Gastroesophageal sphincter (tissue), 4 donors: ENCODE measurements around the gene PROZ. TPM values are rescaled to one million over a fixed set of nuclear protein-coding genes. Genes with fewer than 3 reads are reported as not detected.

ENCODE experiments used
- ATAC-seq: fragments of 150-250 bp; one replicate; pipeline ENCODE4 v1.9.1; 2016; ENCODE audit warnings: mild to moderate bottlenecking, moderate library complexity
- H3K27ac ChIP-seq, 4 donors: fragments of 200-600 bp; sonication (generic) in 3 of 4; 1 replicate in 3 of 4; 2 replicates in 1 of 4; pipeline ENCODE4 v1.5.1; 2016 to 2019
- H3K27me3 ChIP-seq: fragments of 200-600 bp; sonication (generic); one replicate; pipeline ENCODE4 v1.5.1; 2019
- H3K36me3 ChIP-seq, 2 donors: fragments of 200-600 bp; sonication (generic); one replicate each; pipeline ENCODE4 v1.5.1; 2019; ENCODE audit warnings: control low read depth in 1 of 2
- H3K4me1 ChIP-seq, 3 donors: fragments of 200-600 bp; sonication (generic); 1 replicate in 2 of 3; 2 replicates in 1 of 3; pipeline ENCODE4 v1.5.1; 2016 to 2019; ENCODE audit warnings: control low read depth in 2 of 3
- H3K4me3 ChIP-seq, 2 donors: fragments of 200-600 bp; sonication (generic); one replicate each; pipeline ENCODE4 v1.5.1; 2019; ENCODE audit warnings: mild to moderate bottlenecking in 1 of 2, moderate library complexity in 1 of 2
- H3K9me3 ChIP-seq, 3 donors: fragments of 200-600 bp; sonication (generic); one replicate each; pipeline ENCODE4 v1.5.1; 2017 to 2019; ENCODE audit warnings: control low read depth in 2 of 3
- CTCF ChIP-seq, 4 experiments: fragments of 200-600 bp in 2 of 4; fragments of 450-650 bp in 2 of 4; sonication (generic) in 1 of 4; IDR thresholded peaks; one replicate each; pipeline ENCODE4 v1.5.1; 2017 to 2019; ENCODE audit warnings: antibody characterized with exemption in 4 of 4, mild to moderate bottlenecking in 2 of 4, moderate library complexity in 2 of 4
- EP300 ChIP-seq: sonication (generic); formaldehyde crosslinking; IDR thresholded peaks from one replicate; pipeline ENCODE4 v1.6.1; 2017; ENCODE audit warnings: antibody characterized with exemption, mild to moderate bottlenecking
- POLR2A ChIP-seq, 2 donors: fragments of 450-650 bp; IDR thresholded peaks; one replicate each; pipeline ENCODE4 v1.6.1; 2017; ENCODE audit warnings: antibody characterized with exemption in 2 of 2, mild to moderate bottlenecking in 2 of 2, moderate library complexity in 1 of 2
- POLR2AphosphoS5 ChIP-seq: sonication (generic); formaldehyde crosslinking; IDR thresholded peaks from one replicate; pipeline ENCODE4 v1.6.1; 2017; ENCODE audit warnings: antibody characterized with exemption
- WGBS, 2 donors: methylation state at CpG; one replicate each; pipeline ENCODE4 v1.1.5; 2018; ENCODE audit warnings: low coverage in 1 of 2; 5-methylcytosine and 5-hydroxymethylcytosine counted together
- total RNA-seq, 4 donors: library from RNA; depleted of rRNA; stranded (reverse); fragments of >200 nt; gene quantifications; one replicate each; pipeline ENCODE4 v1.1.0, GENCODE V29; 2016

Gene PROZ
- total RNA-seq, 4 donors from 2014 or later: not detected

GRCh38 chr13:113162783-113163685 is 4.6 kb downstream of the PROZ start:
- H3K9me3 ChIP-seq: peaks cover 0 to 5% (median 0%) of the 10 kb centered on the region in 3 donors
- ATAC-seq: no peak
- H3K27me3 ChIP-seq: peaks cover 46% of the 10 kb centered on the region
- H3K4me3 ChIP-seq: no peak overlapping the region
- no peaks in the 10 kb centered on the region for H3K36me3 ChIP-seq
- no peak overlapping the region for H3K27ac ChIP-seq
- no peaks in the 10 kb centered on the region for H3K4me1 ChIP-seq
- no peak for TF ChIP-seq EP300
- TF ChIP-seq CTCF (IDR thresholded peaks at IDR 0.05): no peak
- TF ChIP-seq POLR2AphosphoS5: no peak
- TF ChIP-seq POLR2A (IDR thresholded peaks at IDR 0.05): no peak
- 26 to 86% methylated on average over 2 to 7 of the region's 25 CpGs for WGBS, 2 donors

GRCh38 chr13:113164492-113164891 is 6.0 kb downstream of the PROZ start:
- WGBS, 2 donors: 63 to 78% methylated on average over 9 to 11 of the region's 12 CpGs
- Histone ChIP-seq H3K27me3 (peaks cover 33% of the 10 kb centered on the region), H3K36me3 (peaks cover 0 to 3% of the 10 kb centered on the region in 2 donors), H3K4me1 (no peaks in the 10 kb centered on the region), H3K4me3 (no peak overlapping the region), H3K9me3 (peaks cover 0 to 5% (median 0%) of the 10 kb centered on the region in 3 donors), H3K27ac (no peak overlapping the region)
- no peak for TF ChIP-seq EP300
- no peak for ATAC-seq

- H3K36me3 ChIP-seq: peaks cover 0 to 21% of the 10 kb centered on the region in 2 donors
- no peak for ATAC-seq
- TF ChIP-seq CTCF (IDR thresholded peaks at IDR 0.05) (no peak), EP300 (no peak), POLR2A (IDR thresholded peaks at IDR 0.05) (no peak), POLR2AphosphoS5 (no peak)
- peaks cover 16% of the 10 kb centered on the region for H3K27me3 ChIP-seq
- no peaks in the 10 kb centered on the region for H3K4me1 ChIP-seq
- 60 to 86% methylated on average over 1 to 6 of the region's 10 CpGs for WGBS, 2 donors
- no peak overlapping the region for H3K27ac ChIP-seq
- peaks cover 0 to 5% (median 0%) of the 10 kb centered on the region in 3 donors for H3K9me3 ChIP-seq
- no peak overlapping the region for H3K4me3 ChIP-seq
These were observed 7.8 kb downstream of the PROZ start for GRCh38 chr13:113166266-113166665.

- peaks cover 0 to 25% of the 10 kb centered on the region in 2 donors for H3K36me3 ChIP-seq
- TF ChIP-seq POLR2A (IDR thresholded peaks at IDR 0.05) (no peak), CTCF (IDR thresholded peaks at IDR 0.05) (no peak), EP300 (no peak), POLR2AphosphoS5 (no peak)
- H3K4me3 ChIP-seq: no peak overlapping the region
- no peak overlapping the region for H3K27ac ChIP-seq
- H3K27me3 ChIP-seq: peaks cover 12% of the 10 kb centered on the region
- 67 to 83% methylated on average over 2 of the region's 5 CpGs for WGBS, 2 donors
- ATAC-seq: no peak
- peaks cover 0 to 5% (median 0%) of the 10 kb centered on the region in 3 donors for H3K9me3 ChIP-seq
- H3K4me1 ChIP-seq: no peaks in the 10 kb centered on the region
These were observed 8.2 kb downstream of the PROZ start for GRCh38 chr13:113166681-113167080.

- 73 to 85% methylated on average over 7 to 10 of the region's 10 CpGs for WGBS, 2 donors
- Histone ChIP-seq H3K9me3 (peaks cover 0 to 5% (median 0%) of the 10 kb centered on the region in 3 donors), H3K27ac (no peak overlapping the region), H3K27me3 (peaks cover 12% of the 10 kb centered on the region), H3K36me3 (peaks cover 0 to 30% of the 10 kb centered on the region in 2 donors), H3K4me1 (no peaks in the 10 kb centered on the region), H3K4me3 (no peak overlapping the region)
- TF ChIP-seq POLR2A (IDR thresholded peaks at IDR 0.05) (no peak), CTCF (IDR thresholded peaks at IDR 0.05) (no peak), EP300 (no peak), POLR2AphosphoS5 (no peak)
- no peak for ATAC-seq
These were observed 8.7 kb downstream of the PROZ start for GRCh38 chr13:113167155-113167554.
